Measurements from ENCODE around the gene FBXL13.

The FBXL13 gene

DNA sequence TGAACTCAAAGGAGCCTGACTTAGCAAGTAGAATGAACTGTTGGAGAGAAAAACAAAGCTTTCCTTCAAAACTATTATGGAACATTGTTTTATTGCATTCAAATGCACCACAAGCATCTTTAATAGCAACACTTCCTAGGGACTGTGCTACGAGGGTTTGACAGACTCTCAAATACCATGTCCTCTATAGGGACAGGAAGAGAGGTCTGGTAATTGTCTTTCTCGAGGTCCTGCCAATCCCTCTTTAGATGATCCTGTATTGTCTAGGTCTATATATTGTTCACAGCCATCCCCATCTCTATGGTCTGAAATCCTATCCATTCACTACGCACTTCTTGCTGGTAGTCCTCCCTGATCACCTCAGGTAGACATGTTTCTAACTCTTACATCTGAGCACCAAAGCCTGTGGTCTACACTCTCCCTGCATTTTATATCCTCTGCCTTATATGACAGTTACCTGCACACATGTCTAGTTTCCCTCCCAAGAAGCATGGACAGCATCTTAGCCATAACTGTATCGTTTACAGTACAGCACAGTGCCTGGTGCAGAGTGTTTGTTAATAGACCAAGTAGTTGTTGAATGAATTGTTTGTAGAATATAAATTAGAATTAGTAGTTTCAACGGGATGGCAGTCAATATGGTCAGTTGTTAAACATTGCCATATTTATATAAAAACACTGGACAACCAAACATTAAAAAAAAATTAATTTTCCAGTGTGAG lies 183.5 kb downstream of the FBXL13 start:
- no peak for DNase-seq

DNA sequence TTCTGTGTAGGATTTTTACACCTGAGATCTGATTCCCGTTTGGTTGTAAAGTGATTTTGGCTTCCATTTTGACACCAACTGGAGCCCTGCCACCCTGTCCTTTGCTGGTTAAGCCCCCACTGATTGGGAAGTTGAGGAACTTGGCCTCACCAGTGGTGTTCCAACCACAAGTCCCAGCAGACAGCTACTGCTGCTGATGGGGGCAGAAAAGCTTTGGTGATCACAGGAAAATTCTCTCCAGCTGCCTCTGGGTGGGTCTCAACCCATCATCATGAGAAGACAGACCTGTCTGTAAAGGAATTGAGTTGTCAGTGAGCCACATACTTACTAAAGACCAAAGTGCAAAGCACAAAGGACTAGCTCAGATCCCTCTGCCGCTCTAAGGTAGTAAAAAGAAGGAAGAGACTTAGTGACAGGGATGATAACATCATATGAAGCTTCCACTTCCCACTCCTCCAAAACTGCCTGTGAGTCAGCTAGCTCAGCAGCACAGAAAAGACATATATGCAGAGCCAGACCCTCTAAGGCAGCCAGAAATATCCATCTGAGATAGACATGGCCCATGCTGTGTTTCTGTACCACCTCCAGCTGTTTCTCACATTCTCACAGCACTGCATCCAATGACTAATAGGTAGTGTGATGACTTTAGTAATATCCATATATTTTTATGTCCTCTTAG lies 184.2 kb downstream of the FBXL13 start:
- no peak for DNase-seq

DNA sequence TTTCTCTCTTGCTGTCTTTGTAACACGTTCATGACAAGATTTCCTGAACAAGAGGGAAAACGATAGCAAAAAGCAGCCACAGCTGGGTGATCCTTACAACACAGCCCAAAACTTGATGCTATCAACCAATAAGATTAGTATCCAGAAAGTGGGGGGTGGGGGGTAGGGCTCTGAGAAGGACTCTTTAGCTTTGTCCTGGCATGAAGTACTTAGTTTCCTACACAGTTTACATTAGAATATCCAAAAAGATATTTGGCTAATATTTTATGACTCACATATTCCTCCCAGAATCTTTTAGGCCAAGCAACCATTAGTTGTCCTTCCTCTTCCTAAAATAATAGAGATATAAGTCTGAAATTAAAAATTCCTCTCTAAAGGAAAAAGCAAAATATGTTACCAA lies 184.7 kb downstream of the FBXL13 start:
- DNase-seq = no peak

DNA sequence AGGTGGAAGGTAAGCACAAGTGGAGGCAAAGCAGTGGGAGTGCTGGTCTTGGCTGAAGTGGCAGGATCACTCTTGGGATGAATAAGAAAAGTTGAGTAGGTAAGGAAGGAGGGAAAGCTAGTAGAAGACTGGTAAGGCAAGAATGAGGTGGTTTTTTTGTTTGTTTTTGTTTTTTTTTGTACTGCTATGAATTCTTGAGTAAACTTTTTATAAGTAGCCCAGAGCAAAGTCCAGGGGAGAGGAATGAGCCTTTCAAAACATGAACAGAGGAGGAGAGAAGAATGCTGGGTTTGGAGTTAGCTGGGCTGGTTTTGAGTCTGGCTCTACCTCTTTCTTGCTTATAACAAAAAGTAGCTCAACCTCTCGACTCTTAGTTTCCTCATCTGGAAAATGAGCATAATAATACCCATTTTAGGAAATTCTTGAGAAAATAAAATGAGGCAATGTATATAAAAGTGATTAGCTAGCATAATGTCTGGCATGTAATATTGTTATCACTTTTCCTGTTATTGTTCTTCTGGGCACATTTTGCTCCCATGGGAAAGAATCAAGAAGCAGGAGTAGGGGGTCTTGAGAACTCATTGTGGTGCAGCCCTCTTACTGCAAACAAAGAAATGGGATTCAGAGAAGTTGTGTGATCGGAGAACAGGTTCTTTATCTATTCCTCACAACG lies 185.9 kb downstream of the FBXL13 start:
- no peak for DNase-seq

DNA sequence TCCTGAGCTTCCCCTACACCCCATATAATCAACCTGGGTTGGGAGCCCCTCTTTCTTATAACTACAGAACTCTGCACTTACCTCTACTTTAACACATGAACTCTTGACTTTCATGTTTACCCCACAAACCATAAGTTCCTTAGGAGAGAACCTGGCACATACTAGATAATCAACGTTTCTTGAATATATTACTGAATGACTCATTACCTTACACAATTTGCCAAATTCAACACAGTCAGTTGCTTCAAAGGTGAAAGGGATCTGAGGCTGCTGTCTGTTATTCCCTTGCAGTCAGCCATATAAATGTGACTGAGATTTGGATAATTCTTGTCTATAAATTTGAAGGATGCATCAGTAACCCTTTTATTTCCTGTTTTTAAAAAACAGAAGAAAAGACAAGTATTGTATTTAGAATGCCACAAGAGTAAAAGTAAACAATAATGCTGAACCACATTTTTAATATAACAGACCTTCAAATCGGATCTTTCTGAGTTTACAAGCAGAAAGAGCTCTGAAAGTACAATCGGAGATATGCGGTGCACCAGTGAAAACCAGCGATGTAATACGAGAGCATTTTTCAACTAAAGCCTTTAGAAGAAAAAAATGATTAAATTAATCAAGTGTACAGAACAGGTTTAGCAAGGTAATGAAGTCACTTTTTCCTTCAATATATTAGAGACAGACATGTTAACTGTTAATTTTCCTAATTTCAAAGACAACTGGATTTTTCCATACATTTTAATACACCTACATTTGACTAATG lies 191.3 kb downstream of the FBXL13 start:
- no peak for DNase-seq

DNA sequence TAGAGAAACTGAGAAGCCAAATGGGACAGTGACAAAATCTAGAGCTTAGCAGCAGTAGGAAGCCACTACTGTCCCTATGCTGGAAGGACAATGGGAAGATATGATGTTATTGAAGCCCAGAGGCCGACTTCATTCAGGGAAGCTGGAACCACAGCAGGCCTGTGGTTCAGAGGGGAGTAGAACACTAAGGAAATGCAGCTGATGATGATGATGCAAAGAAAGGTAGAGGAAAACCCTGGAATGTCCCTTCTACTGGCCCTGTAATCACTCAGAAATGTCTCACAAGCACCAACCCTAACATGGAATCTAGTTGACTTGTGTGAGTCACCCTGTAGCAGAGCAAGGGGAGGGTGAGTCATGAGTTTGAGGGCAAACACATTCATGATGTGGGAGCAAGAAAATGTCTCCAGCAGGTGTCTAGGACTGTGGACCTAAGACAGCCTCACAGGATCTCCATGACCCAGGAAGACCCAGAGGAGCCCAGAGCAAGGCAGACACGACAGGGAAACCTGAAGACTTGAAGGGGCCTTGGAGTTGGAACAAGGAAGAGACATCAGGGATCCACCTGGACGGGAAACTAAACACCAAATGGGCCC lies 198.8 kb downstream of the FBXL13 start:
- no peak for DNase-seq

DNA sequence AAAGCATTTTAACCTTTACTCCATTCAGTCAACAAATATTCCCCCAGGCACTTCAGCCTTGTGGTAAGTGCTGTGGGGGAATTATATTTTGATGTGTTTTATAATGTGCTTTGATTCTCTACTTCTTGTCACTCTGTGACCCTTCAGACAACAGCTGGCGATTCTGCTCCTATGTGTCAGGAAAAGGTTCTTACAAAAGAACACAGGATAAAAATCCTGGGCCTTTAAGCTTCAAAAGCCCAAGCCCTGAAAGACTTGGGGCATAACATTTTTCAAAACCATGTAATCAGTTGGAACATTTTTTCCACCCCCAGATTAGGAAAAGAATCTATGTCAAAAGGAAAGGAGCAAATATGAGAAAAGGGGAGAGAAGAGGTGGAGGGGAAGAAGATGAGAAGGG lies 199.6 kb downstream of the FBXL13 start:
- no peak for DNase-seq

DNA sequence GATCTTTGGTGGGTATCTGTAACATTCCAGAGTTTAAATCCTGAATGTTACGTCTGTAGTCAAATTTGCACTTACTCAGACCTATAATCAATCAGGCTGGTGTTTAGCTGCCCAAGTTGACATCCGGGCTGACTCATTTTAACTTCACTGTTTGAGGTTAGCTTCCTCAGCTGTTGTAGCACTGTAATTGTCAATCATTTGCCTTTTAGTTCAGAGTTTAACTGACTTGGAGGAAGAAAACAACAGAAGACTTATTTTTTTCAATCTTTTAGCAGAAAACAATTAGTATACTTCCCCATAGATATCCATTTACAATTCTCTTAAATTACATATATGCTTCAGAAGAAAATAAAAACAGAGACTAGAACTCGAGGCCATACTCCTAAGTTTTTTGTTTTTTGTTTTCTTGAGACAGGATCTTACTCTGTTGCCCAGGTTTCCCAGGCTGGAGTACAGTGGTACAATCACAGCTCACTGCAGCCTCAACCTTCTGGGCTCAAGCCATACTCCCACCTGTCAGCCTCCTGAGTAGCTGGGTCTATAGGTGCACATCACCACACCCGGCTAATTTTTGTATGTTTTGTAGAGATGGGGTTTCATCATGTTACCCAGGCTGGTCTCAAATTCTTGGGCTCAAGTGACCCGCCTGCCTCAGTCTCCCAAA lies 200.3 kb downstream of the FBXL13 start:
- DNase-seq = no peak

DNA sequence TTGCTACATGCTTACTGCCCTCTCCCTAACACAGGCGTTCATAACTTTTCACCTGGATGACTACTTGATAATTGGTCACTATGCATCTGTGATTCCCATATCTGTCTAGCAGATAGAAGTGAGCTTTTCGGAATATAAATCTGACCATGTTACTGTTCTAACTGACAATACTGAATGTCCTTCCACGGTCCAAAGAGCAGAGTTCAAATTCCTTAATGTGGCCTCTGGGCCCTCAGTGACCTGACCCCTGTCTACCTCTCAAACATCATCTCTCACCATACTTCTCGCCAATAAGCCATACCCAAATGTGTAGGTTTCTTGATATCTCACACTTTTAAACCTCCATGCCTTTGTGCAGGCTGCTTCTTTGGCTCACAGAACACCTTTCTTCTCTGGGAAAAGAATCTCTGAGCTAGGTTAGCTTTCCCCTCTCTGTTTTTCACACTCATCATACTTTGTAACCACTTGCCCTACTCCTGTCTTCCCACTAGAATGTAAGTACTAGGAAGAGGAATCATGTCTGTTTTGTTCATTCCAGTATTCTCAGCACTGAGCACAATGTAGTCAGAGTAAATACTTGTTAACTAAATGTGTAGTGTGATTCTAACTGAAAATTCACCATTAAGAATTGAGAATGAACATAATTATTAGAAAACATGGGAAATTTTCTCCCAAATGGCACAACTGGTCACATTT lies 201.0 kb downstream of the FBXL13 start:
- no peak for DNase-seq

DNA sequence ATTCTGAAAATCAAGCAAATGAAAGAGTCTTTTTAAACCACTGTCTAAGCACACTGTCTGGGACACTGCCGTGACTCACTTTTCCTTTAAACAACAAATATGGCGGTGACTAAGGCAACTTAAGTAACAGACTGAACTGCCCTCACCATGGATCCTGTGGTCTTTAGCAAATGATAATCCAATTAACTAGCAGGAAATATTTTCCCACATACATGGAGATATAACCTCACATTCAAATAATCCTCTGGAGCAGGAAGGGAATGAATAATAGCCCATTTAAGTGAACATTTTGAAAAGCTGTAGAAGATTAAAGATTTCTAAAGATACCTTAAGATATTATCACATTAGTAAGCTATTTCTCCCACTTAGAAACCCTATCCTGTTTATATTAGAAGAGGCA lies 202.1 kb downstream of the FBXL13 start:
- no peak for DNase-seq

DNA sequence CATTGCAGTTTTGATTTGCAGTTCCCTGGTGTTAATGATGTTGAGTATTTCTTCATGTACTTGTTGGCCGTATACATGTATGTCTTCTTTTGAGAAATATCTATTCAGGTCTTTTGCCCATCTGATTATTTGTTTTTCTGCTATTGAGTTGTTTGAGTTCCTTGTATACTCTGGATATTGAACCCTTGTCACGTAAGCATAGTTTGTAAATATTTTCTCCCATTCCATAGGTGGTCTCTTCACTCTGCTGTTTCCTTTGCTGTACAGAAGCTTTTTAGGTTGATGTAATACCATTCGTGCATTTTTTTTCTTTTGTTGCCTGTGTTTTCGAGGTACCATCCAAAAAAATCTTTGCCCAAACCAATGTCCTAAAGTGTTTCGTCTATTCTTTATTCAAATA lies 205.4 kb downstream of the FBXL13 start:
- no peak for DNase-seq

DNA sequence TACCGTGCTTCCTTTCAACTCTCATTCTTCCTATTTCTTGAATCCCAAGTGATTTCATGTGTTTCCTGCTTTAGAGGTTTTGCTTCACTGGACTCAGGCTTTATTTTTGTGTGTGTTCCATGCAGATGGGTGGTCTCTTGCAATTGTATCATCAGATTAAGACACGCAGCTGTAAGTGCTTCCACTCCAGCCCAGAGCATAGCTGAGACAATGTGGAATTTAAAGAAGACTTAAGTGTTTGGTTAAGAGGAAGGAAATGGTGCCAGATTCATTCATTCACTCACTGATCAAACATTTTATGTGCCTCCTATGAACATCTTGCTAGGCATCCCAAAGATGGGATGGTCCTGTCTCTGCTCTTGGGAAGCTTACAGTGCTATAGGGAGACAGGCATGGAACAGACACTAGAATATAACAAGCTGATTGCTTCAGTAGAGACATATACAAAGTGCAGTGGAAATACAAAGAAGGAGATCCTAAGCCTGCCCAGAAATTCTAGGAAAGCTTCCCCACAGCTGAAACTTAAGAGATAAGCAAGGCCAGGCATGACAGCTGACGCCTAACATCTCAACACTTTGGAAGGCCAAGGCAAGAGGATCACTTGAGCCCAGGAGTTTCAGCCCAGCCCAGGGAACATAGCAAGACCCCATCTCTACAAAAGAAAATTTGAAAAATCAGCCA lies 207.9 kb downstream of the FBXL13 start:
- no peak for DNase-seq

DNA sequence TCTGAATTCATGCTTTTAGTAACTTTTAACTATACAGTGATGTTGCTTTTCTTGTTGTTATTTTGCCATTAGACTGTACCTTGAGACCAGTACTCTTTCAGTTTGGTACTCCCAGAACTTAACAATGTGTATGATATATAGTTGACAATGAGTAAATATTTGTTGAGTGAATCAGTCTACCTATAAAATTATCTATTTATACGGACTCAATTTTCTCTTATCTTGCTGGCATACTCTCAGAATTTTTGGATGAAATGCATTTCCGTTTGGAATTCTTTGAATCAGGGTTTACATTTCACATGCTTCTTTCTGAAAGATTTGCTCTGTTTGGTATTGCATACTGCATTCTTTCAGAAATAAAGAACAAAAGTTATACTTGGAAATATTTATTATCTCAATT lies 209.6 kb downstream of the FBXL13 start:
- DNase-seq = no peak

DNA sequence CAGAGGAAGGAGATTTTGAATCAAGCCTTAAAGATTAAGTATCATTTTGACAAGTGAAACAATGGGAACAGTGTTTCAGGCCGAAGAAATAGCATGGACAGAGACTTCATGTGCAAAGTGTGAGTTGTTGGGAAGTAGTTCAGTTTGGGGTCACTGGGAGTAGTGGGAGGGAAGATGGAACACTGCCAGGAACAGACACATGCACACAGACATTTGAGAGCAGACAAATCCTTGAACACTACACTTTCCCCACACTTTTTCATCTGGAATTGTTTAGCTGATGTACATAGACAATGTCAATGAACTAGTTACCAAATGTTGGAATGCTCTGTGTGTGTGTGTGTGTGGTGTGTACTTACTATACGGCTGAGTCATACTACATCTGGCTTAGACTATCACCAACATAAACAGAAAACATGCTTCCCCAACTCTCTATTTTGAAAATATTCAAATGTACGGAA lies 214.2 kb downstream of the FBXL13 start:
- DNase-seq = no peak

DNA sequence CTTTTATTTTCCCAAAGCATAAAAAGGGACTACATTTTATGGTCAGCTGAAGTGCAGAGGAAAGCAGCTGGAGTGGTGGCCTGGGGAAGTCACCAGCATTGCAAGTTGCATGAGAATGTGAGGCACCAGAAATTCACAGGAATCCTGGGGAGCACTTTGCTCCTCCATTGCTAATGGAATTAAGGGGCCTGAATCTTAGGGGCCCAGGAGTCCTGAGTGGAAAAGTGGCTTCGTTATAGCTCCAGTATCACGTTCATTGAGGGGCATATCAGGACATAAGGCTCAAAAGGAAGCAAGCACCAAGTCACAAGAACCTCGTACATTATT lies 214.8 kb downstream of the FBXL13 start:
- no peak for DNase-seq

DNA sequence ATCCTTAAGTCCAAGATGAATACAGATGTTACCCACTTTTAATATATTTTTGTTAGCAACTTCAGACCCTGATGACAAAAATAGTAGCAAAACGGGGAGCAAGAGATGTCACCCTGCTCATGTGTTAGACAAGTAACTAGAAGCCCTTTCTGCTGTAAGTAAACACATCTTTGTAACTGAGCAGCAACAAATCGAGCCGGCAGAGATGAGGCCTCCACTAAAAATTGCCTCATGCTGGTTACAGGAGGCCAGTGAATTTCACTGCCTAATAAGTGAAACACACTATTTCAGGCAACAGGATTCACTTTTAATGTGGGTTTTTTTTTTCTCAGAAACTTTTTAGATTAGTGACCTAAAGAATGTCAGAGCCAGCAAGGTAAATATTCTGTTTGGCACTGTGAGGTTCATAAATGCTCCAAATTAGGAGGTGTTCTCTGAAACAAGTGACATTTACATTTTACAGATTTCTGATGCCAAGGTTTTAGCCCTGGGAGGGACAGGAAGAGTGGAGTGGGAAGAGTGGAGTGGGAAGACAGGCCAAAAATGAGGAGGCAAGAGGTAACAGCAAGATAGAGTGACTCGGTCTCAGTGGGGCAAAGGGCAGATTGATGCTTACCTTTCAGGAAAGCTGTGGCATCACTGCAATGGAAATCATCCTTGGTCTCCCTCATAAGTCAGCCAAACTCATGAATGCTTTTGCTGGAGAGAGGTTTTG lies 215.4 kb downstream of the FBXL13 start:
- DNase-seq = no peak

DNA sequence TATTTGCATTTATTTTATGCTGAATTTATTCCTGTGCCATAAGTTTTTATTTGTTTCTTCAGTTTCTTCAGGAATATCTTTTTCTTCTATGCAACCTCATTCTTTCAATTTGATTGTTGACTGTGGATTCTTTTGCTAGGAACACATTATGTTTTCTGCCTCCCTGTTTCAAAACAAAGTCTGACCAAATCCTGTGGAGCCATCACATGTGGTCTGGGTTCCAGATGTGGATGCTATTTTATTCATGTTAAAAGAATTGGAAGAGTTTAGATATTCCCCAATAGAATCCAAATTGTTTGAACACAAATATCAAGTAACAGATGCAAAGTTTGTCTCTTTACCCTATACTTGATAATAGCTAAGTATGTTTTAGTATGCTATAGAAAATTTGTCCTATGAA lies 218.6 kb downstream of the FBXL13 start:
- no peak for DNase-seq

DNA sequence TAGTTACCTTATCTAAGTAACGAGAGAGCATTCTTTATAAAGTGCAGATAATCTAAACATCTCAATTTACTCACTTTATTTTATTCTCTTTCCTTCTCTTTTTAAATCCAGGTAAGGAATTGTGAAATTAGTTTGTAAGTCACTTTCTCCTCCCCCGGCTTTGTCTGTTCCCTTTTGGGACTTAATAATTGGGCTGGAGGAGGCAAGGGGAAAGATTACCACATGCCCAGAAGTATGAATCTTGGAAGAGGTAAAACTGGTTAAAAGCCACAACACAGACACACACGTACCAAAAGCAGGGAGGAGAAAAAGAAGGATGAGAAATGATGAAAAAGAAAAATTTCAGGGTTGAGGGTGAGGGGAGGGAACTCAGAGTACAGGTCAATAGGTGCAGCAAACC lies 225.1 kb downstream of the FBXL13 start:
- DNase-seq = no peak

DNA sequence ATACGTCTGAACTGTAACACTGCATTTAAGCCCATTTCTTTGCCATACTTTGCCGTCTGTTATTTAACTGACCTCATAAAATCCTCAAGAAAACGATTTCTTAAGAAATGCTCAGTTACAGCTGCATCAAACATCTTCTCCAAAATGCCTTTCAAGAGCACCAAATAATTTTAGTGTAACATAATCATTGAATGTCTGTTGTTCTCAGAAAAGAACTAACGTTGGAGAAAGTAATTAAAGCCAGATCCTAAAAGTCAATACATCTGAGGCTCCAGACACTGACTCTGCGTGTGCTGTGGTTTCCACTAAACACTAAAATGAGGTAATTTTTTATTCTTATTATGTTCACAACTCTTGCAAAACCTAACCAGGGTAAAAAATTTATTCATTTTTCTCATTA lies 225.5 kb downstream of the FBXL13 start:
- no peak for DNase-seq

DNA sequence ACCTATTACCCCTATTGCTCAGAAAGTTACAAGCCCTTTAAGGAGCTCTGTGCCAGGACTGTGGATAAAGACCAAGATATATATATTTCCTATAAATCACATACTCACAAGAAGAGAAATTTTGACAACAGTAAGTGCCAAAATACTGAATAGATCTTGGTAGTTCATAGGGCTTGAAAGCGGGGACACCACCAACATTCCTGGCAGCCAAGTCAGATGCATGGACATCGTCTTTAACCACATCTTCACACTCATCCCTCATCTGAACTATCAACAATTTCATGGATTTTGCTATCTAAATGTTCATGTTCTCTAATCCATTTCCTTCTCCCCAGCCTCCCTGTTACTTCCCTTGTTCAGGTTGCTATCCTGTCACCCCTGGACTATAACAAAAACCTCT lies 229.2 kb downstream of the FBXL13 start:
- DNase-seq = no peak

DNA sequence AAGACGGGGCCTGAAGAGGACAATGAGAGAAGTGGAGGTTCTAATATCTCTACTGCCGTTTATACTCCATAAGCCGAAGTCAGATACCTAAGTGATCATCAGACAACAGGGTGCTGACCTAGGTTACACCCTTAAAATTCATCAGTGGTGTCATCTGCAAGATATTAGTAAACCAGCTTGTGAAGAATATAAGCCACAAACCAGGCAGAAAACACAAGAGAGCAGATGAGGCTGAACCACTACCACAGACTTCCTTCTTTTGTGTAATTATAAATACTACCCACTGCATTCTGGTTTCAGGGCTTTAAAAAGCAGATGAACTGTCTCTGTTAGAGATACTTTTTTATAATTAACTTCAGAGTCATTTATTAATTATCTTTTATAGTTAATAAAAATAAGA lies 230.7 kb downstream of the FBXL13 start:
- no peak for DNase-seq

All from NCI-H524 (cell line).